Colon (tissue), 2 donors: ENCODE results near the gene PCBP3.
"Not testable (repeated sequence)": the region's sequence is repeated elsewhere in the genome, so short reads cannot be mapped to it uniquely, and the experiment has no call there.

ENCODE experiments used
- FAIRE-seq: peaks from 2 replicates; lab custom pipeline; 2012; peaks lifted over from hg19 to GRCh38; lab: Jason Lieb, UNC
- donor health status: control.
- donor health status: control.

Gene PCBP3

DNA sequence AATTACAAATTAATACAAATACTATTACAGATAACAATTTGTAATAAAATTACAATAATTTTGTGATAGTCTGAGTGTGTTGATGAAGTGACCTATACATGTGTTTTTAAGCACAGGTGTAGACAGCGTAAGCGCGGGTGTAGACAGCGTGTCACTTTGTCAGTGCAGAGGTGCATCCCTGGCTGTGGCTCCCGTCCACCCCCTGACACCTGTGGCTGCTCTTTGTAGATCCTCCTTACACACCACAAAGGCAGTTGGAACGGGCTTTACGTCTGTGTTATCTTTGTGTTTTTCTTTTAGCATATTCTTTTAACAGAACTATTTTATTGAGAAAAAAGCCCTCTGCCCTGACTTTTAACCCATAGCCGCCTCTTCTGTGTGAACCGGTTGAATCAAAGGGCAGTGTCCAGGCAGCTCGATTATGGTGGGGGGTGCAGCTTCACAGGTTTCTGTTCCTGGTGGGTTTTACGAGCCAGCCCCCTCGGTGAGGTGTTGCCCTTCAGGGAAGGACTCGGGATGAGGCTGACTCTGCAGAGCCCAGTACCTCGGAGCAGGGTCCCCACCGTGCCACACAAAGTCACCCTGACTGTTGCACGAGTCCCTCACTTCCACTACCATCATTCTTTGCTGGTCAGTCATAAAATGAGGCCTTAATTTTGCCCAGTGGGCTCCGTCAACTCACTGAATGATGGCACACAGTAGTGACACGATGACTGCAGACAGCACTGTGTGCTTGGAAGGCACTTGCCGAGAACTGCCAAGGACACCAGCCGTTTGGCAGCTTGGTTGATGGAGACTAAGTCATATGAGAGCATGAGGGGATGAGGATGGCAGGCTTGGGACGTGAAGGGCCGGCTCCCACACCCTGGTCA is 251.6 kb downstream of the PCBP3 start:
- no peak for FAIRE-seq

- FAIRE-seq: no peak
Observed at GRCh38 chr21:45895778-45896370, 252.3 kb downstream of the PCBP3 start.

- not testable (repeated sequence) for FAIRE-seq
Observed at GRCh38 chr21:45896431-45896830, 252.9 kb downstream of the PCBP3 start.

DNA sequence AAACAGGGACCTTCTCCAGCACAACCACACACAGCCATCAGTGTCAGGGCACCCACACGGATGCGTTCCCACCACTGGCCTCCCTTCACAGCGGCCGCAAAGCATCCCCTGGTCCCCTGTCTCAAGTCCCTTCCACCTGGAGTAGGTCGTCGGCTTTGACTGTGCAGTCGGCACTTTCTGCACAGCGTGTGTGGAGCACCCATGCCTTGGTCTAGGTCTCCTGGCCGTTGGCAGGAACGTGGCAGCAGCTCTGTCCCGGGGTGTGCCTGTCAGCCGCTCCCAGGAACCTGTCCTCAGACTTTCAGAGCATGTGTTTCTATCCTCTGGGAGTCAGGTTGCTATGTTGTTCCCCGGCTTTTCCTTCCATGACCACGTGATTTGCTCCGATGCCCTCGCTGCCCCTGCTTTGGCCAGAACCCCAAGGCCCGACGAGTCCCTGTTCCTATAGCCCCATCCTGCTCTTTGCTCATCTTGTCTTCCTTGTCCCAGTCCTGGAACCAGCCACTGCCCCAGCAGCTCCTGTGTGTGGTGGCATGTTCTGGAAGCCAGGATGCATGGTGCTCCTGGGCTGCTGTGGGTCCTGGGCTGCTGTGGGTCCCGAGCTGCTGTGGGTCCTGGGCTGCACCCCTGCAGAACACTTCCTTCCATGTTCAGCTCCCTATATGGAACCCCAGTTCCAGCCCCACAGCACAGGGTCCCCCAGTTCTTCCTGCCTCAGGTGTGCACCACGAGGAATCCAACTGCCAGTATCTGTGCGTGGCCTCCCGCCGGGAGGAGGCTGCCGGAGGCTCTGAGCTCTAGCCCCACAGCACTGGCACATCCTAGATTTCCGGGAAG is 253.9 kb downstream of the PCBP3 start:
- no peak for FAIRE-seq

DNA sequence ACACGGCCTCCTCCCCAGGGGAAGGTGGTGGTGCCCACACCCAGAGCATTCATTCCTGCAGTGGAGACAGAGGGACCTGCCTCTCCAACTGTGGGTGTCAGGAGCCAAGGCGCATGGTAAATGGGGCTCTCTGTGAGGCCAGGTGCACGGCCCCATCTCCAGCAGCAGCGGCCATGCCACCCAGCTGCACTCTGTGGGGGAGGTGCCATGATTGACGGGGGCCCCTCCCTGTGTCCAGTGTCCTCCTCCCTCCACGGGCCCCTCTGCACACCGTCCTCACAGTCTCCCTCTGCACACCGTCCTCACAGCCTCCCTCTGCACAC is 254.5 kb downstream of the PCBP3 start:
- FAIRE-seq: no peak

GRCh38 chr21:45898781-45899180 is 255.3 kb downstream of the PCBP3 start:
- FAIRE-seq: no peak

DNA sequence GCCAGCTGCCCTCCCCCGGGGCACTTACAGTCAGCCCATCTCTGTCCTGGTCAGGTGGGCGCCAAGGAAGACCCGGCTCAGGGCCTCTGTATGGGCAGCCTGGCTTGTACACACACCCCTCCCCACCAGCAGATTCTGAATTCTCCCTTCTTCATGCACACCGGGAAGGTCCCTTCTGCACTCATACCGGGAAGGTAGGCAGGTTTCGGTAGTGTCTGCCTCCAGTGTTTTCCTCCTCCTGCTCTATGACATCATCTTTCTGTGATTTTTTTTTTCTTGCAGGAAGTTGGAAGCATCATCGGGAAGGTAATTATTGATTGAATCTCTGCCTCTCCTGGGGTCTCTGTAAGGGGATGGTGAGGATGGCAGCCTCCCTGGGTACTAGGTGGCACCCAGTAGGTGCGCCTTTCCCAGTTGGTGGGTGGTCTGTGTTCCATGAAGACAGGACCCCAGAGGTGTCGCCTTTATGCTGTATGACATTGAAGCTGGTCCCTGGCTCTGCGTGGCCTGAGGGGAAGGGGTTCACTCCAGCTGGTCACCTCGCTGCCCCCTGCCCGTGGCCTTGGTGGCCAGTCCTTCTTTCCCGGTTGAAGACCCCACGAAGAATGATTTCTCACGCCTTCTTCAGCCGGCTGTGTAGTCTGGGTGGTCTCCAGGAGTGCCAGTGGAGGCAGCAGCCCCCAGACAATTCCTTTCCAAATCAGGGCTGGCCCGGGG is 255.9 kb downstream of the PCBP3 start:
- no peak for FAIRE-seq

- no peak for FAIRE-seq
Observed at GRCh38 chr21:45900034-45900868, 256.7 kb downstream of the PCBP3 start.

DNA sequence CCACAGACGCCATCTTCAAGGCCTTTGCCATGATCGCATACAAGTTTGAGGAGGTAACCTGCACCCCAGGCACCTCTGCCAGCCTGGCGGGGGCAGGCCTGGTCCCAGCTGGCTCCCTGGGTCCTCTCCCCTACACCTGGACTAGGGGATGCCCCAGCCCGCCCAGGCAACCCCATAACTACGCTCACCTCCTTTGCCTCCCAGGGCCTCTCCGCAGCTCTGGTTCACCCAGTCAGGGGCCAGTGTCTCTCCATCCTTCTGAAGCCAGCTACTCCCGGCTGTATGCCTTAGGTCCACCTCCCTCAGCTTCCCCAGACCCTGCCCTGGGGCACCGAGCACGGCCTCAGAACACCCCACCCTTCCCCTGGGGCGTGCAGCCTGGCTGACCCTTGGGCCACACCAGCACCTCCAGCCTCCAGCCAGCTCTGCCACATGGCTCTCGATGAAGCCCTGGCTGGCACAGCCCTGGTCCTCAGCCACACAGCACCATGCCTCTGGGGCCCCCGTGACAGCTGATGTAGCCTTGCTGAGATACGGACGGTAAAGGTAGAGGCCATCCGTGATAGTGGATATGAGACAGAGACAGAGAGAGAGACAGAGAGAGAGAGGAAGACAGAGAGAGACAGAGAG is 257.7 kb downstream of the PCBP3 start:
- no peak for FAIRE-seq

DNA sequence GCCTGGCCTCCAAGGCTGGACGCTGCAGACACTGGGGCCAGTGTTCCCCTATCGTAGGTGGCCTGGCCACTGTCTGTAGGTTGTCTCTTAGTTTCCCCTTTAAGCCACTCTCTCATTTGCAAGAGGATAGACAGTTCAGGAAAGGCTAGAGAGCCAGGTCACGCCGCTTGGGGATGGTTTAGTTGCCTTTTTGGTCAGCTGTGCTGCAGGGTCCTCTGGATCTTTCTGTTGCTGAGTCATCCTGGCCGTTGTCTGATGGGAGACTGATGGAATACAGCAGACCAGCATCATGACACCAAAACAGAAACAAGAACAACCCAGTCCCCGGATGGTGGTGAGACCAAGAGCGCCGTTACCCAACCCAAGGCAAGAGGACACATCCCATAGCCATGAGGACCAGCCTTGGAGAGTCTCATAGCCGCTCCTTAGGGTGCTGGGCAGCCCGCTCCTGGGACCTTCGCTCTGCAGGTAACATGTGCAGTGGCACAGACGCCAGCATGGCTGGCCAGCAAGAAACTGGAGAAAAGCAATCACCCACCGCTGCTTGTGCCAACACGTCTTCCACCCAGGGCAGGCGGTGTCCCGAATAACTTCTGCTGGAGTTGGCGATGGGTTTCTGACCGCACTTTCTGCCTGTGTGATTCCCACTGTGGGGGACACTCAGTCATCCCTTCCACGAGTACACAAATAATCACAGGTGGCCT is 258.9 kb downstream of the PCBP3 start:
- FAIRE-seq: no peak

DNA sequence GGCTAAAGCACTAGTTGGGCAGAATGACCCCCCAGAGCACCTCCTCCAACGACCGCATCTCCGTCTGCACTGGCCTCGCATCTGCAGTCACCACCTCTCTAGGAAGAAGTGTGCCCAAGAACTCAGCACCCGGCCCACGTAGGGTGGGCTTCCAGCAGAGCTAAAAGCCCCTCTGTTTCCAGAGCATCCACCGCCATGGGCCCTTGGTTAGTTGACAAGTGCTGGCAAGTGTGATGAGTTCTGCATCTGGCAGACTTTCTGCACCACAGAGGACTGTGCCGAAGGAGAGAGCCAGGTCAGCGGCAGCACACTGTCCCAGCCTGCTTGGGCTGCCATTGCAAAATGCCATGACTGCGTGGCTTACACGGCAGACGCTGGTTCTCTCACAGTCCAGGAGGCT is 261.7 kb downstream of the PCBP3 start:
- no peak for FAIRE-seq

- no peak for FAIRE-seq
Observed at GRCh38 chr21:45906196-45906805, 262.8 kb downstream of the PCBP3 start.

- no peak for FAIRE-seq
Observed at GRCh38 chr21:45906859-45907258, 263.3 kb downstream of the PCBP3 start.

- no peak for FAIRE-seq
Observed at GRCh38 chr21:45908536-45909237, 265.2 kb downstream of the PCBP3 start.

DNA sequence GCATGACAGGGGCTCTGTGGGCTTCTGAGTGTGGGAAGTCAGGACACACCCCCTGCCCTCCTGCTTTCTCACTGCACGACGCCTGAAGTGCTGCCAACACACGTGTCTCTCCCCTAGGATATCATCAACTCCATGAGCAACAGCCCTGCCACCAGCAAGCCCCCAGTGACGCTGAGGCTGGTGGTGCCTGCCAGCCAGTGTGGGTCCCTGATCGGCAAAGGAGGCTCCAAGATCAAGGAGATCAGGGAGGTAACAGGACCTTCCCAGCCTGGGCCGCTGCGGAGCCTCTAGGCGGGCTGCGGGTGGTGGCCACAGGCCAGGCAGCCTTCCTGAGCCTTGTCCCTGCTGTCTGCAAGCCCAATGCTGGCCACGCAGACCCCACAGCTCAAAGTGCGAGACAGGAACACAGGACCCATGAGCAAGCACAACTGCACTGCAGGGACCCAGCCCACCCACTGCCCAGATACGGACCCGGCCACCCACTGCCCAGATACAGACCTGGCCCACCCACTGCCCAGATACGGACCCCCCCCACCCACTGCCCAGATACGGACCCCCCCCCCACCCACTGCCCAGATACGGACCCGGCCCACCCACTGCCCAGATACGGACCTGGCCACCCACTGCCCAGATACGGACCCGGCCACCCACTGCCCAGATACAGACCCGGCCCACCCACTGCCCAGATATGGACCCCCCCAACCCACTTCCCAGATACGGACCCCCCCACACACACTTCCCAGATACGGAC is 265.9 kb downstream of the PCBP3 start:
- no peak for FAIRE-seq

DNA sequence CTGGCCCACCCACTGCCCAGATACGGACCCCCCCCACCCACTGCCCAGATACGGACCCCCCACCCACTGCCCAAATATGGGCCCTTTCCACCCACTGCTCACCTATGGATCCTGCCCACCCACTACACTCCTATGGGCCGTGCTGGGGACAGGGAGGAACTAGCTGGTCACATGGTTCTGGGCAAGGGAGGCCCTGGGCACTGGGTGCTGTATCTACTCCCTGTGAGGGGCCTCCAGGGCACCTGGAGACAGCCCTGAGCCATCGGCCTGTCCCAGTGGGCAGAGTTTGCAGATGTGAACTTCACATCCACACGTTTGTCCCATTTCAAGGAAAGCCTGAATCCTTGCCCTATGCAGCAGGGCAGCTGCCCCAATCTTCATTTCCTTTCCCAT is 266.6 kb downstream of the PCBP3 start:
- FAIRE-seq: no peak

DNA sequence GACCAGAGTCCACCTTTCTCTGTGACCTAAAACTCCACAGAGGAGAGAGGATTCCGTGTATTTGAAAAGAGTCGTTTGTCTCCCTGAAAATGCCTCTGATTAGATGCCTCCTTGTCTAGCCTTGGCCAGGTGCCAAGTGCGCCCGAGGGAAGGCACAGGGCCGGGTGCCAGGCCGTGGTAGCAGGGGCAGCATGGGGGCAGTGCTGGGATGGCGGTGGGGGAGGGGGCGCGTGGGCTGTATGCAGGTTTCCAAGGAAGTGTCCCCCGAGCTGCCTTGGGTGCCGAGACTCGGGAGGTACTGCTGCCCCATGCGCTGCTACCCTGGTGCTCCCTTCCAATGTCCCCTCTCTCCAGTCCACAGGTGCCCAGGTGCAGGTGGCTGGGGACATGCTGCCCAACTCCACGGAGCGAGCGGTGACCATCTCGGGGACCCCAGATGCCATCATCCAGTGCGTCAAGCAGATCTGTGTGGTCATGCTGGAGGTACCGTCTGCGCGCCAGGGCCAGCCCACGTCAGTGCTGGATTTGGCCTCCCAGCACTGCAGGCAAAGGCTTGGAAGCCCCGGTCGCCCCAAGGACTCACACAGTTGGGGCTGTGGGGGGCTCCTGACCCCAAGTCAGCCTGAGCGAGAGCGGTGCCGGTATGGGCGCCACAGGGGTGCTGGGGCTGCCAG is 267.2 kb downstream of the PCBP3 start:
- no peak for FAIRE-seq

GRCh38 chr21:45911806-45912325 is 268.3 kb downstream of the PCBP3 start:
- no peak for FAIRE-seq
